GM23338 (cell line): ENCODE data around the gene MOXD1. TPM values are rescaled to one million over a fixed set of nuclear protein-coding genes. Genes with fewer than 3 reads are reported as not detected.
"Not testable (repeated sequence)": the region's sequence is repeated elsewhere in the genome, so short reads cannot be mapped to it uniquely, and the experiment has no call there.

ENCODE experiments used
- ATAC-seq: fragments of 200-7000 bp; cut with Tn5 transposase; 3 replicates; pipeline ENCODE4 v1.9.1; 2020
- DNase-seq: peaks from one replicate; pipeline ENCODE4 v3.0.0-alpha.2; 2015; ENCODE audit warnings: low spot score
- H2AFZ ChIP-seq: fragments of 200-600 bp; sonication (generic); 2 replicates; pipeline ENCODE4 v1.8.0; 2016; ENCODE audit warnings: antibody characterized with exemption, mild to moderate bottlenecking, moderate library complexity
- H3F3A ChIP-seq: fragments of 200-600 bp; sonication (generic); replicated peaks from 2 replicates; pipeline ENCODE4 v1.8.0; 2017; ENCODE audit warnings: antibody characterized with exemption, mixed run types, low read depth
- H3K27ac ChIP-seq: fragments of 200-600 bp; sonication (generic); 2 replicates; pipeline ENCODE4 v1.6.1; 2016; ENCODE audit warnings: low read depth
- H3K27me3 ChIP-seq: fragments of 200-600 bp; sonication (generic); 2 replicates; pipeline ENCODE4 v1.8.0; 2016; ENCODE audit warnings: mild to moderate bottlenecking, mixed run types, moderate library complexity; ENCODE audit not compliant: insufficient read depth
- H3K36me3 ChIP-seq: fragments of 200-600 bp; sonication (generic); 2 replicates; pipeline ENCODE4 v1.8.0; 2016; ENCODE audit warnings: mild to moderate bottlenecking; ENCODE audit not compliant: insufficient read depth
- H3K4me1 ChIP-seq: fragments of 200-600 bp; sonication (generic); 2 replicates; pipeline ENCODE4 v1.8.0; 2016; ENCODE audit warnings: mild to moderate bottlenecking, moderate library complexity; ENCODE audit not compliant: insufficient read depth
- H3K4me2 ChIP-seq: fragments of 200-600 bp; sonication (generic); 2 replicates; pipeline ENCODE4 v1.7.1; 2017; ENCODE audit warnings: mixed run types
- H3K4me3 ChIP-seq: fragments of 200-600 bp; sonication (generic); 2 replicates; pipeline ENCODE4 v1.6.1; 2016; ENCODE audit warnings: mixed run types
- H3K79me2 ChIP-seq: fragments of 200-600 bp; sonication (generic); replicated peaks from 2 replicates; pipeline ENCODE4 v1.8.0; 2017; ENCODE audit warnings: mild to moderate bottlenecking; ENCODE audit not compliant: insufficient read depth
- H3K9me2 ChIP-seq: fragments of 200-600 bp; sonication (generic); 2 replicates; pipeline ENCODE4 v1.8.0; 2017; ENCODE audit not compliant: insufficient read depth
- H4K20me1 ChIP-seq: fragments of 200-600 bp; sonication (generic); replicated peaks from 2 replicates; pipeline ENCODE4 v1.8.0; 2017; ENCODE audit warnings: mild to moderate bottlenecking; ENCODE audit not compliant: insufficient read depth
- H3K27ac Mint-ChIP-seq: 2 replicates; pipeline ENCODE4 v1.8.0; 2020; ENCODE audit warnings: inconsistent platforms, mild to moderate bottlenecking, moderate library complexity, mixed read lengths
- H3K27me3 Mint-ChIP-seq: 3 replicates; pipeline ENCODE4 v1.8.0; 2022; ENCODE audit warnings: low read depth, mild to moderate bottlenecking, moderate library complexity, mixed read lengths, inconsistent platforms; ENCODE audit not compliant: insufficient read depth, poor library complexity
- H3K36me3 Mint-ChIP-seq: 3 replicates; pipeline ENCODE4 v1.8.0; 2021; ENCODE audit warnings: low read depth, mild to moderate bottlenecking, inconsistent platforms, moderate library complexity, mixed read lengths
- H3K4me1 Mint-ChIP-seq: 3 replicates; pipeline ENCODE4 v1.8.0; 2020; ENCODE audit warnings: mild to moderate bottlenecking, inconsistent platforms, mixed read lengths
- H3K4me3 Mint-ChIP-seq: 3 replicates; pipeline ENCODE4 v1.8.0; 2021; ENCODE audit warnings: moderate library complexity, mild to moderate bottlenecking, inconsistent platforms, mixed read lengths
- H3K9me3 Mint-ChIP-seq: 3 replicates; pipeline ENCODE4 v1.8.0; 2020; ENCODE audit warnings: moderate library complexity, mild to moderate bottlenecking, inconsistent platforms, mixed read lengths
- CREB1 ChIP-seq: fragments of 250-450 bp; sonication (Bioruptor Pico); IDR thresholded peaks from 2 replicates; pipeline ENCODE4 v1.5.0; 2020; ENCODE audit warnings: low read depth, mild to moderate bottlenecking, moderate library complexity
- ETS1 ChIP-seq: IDR thresholded peaks from 2 replicates; pipeline ENCODE4 v1.6.1; 2016; ENCODE audit warnings: antibody characterized with exemption
- EZH2 ChIP-seq: fragments of 200-600 bp; sonication (generic); IDR thresholded peaks from one replicate; pipeline ENCODE4 v1.8.0; 2017; ENCODE audit warnings: antibody characterized with exemption, mild to moderate bottlenecking, low read depth; ENCODE audit not compliant: unreplicated experiment
- EZH2phosphoT487 ChIP-seq: fragments of 200-600 bp; sonication (generic); IDR thresholded peaks from one replicate; pipeline ENCODE4 v1.8.1; 2018; ENCODE audit warnings: antibody characterized with exemption; ENCODE audit not compliant: unreplicated experiment
- NANOG ChIP-seq: IDR thresholded peaks from 2 replicates; pipeline ENCODE4 v1.6.1; 2016; ENCODE audit warnings: antibody characterized with exemption, borderline replicate concordance
- POLR2AphosphoS5 ChIP-seq: IDR thresholded peaks from 2 replicates; pipeline ENCODE4 v1.6.1; 2016; ENCODE audit warnings: antibody characterized with exemption, low read depth
- ZNF114 ChIP-seq: fragments of 250-450 bp; sonication (Bioruptor Pico); IDR thresholded peaks from 2 replicates; pipeline ENCODE4 v1.5.0; 2020; ENCODE audit warnings: mild to moderate bottlenecking, moderate library complexity
- ZNF331 ChIP-seq: fragments of 250-450 bp; sonication (Bioruptor Pico); IDR thresholded peaks from 2 replicates; pipeline ENCODE4 v1.5.0; 2020; ENCODE audit warnings: low read depth, mild to moderate bottlenecking, moderate library complexity
- ZNF462 ChIP-seq: fragments of 250-450 bp; sonication (Bioruptor Pico); IDR thresholded peaks from 2 replicates; pipeline ENCODE4 v1.5.0; 2020; ENCODE audit warnings: mild to moderate bottlenecking, moderate library complexity
- polyA plus RNA-seq: library from polyadenylated mRNA; unstranded; fragments of >200 nt; fragmentation: Nextera tagmentation; extraction: Ambion mirVana; gene quantifications from 2 replicates; pipeline ENCODE4 v1.2.1, GENCODE V29; 2016
- total RNA-seq: library from RNA; depleted of rRNA; stranded (reverse); fragments of >200 nt; shearing (Covaris generic); gene quantifications from 2 replicates; pipeline ENCODE4 v1.2.3, GENCODE V29; 2014
- TF ChIP-seq, protein P1 (sequence below): IDR thresholded peaks from one replicate; pipeline ENCODE4 v1.6.1; 2018; ENCODE audit warnings: antibody characterized with exemption; ENCODE audit not compliant: unreplicated experiment

Gene MOXD1
- total and polyA plus RNA-seq, 2 experiments from 2014 or later = 1.7 to 4.3 TPM

DNA sequence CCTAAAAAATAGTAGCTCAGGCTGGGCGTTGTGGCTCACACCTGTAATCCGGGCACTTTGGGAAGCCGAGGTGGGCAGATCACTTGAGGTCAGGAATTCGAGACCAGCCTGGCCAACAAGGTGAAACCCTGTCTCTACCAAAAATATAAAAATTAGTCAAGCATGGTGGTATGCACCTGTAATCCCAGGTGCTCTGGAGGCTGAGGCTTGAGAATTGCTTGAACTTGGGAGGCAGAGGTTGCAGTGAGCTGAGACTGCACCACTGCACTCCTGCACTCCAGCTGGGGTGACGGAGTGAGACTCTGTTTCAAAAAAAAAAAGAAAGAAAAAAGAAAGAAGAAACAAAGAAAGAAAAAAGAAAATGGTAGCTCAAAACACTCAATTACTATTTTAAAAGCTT lies 132.6 kb downstream of the MOXD1 start:
- H3K4me1 ChIP-seq, H3K27me3 ChIP-seq, H4K20me1 ChIP-seq, H3K9me2 ChIP-seq, H3K36me3 ChIP-seq, H3K27ac Mint-ChIP-seq, H3K27me3 Mint-ChIP-seq, ATAC-seq, H3K36me3 Mint-ChIP-seq, H3F3A ChIP-seq, H2AFZ ChIP-seq, H3K79me2 ChIP-seq, DNase-seq, H3K4me3 ChIP-seq, H3K4me1 Mint-ChIP-seq, H3K4me3 Mint-ChIP-seq, H3K27ac ChIP-seq, H3K9me3 Mint-ChIP-seq, H3K4me2 ChIP-seq: not testable (repeated sequence)

DNA sequence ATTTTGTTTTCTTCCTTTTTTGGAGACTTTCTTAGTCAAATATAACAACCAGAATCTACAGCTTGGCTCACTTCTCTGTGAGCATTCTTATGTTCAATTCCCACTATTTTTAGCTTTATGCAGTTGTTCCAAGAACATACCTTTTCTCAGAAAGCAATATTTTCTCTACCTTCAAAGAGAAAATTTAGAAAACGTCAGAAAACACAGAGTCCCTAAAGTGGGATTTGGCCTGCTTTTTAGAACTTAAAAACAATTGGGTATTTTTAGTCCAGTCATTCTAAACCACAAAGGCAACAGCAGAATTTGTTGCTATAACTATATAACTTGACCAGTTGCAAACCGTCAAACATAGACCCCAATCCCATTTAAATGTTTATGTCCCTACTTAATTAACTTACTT lies 133.1 kb downstream of the MOXD1 start:
- Histone ChIP-seq H3K4me3 (no peak overlapping the region), H4K20me1 (no peaks in the 10 kb centered on the region), H3F3A (no peaks in the 10 kb centered on the region), H3K4me2 (no peak overlapping the region), H3K27me3 (no peaks in the 10 kb centered on the region), H3K27ac (no peak overlapping the region), H3K9me2 (no peaks in the 10 kb centered on the region), H2AFZ (no peak overlapping the region), H3K36me3 (no peaks in the 10 kb centered on the region), H3K79me2 (no peaks in the 10 kb centered on the region), H3K4me1 (no peaks in the 10 kb centered on the region)
- Mint-ChIP-seq H3K27me3 (no peaks in the 10 kb centered on the region), H3K27ac (no peak overlapping the region), H3K4me3 (no peak overlapping the region), H3K4me1 (peaks cover 8% of the 10 kb centered on the region; the same call in 2 of the 3 replicates), H3K36me3 (no peaks in the 10 kb centered on the region), H3K9me3 (no peaks in the 10 kb centered on the region)
- ATAC-seq = no peak
- DNase-seq = no peak
- no peak for TF ChIP-seq POLR2AphosphoS5
- TF ChIP-seq ZNF462 (CRISPR knock-in tag) = no peak
- no peak for TF ChIP-seq ZNF331 (CRISPR knock-in tag)
- TF ChIP-seq, protein P1, sequence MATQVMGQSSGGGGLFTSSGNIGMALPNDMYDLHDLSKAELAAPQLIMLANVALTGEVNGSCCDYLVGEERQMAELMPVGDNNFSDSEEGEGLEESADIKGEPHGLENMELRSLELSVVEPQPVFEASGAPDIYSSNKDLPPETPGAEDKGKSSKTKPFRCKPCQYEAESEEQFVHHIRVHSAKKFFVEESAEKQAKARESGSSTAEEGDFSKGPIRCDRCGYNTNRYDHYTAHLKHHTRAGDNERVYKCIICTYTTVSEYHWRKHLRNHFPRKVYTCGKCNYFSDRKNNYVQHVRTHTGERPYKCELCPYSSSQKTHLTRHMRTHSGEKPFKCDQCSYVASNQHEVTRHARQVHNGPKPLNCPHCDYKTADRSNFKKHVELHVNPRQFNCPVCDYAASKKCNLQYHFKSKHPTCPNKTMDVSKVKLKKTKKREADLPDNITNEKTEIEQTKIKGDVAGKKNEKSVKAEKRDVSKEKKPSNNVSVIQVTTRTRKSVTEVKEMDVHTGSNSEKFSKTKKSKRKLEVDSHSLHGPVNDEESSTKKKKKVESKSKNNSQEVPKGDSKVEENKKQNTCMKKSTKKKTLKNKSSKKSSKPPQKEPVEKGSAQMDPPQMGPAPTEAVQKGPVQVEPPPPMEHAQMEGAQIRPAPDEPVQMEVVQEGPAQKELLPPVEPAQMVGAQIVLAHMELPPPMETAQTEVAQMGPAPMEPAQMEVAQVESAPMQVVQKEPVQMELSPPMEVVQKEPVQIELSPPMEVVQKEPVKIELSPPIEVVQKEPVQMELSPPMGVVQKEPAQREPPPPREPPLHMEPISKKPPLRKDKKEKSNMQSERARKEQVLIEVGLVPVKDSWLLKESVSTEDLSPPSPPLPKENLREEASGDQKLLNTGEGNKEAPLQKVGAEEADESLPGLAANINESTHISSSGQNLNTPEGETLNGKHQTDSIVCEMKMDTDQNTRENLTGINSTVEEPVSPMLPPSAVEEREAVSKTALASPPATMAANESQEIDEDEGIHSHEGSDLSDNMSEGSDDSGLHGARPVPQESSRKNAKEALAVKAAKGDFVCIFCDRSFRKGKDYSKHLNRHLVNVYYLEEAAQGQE = no peak
- no peak for TF ChIP-seq ZNF114 (CRISPR knock-in tag)
- TF ChIP-seq ETS1 = no peak
- no peak for TF ChIP-seq EZH2phosphoT487
- TF ChIP-seq EZH2 = no peak
- TF ChIP-seq CREB1 (CRISPR knock-in tag) = no peak
- no peak for TF ChIP-seq NANOG
